Body of pancreas (tissue), 4 donors: ENCODE data around the gene CCDC70.

Experiments used
- POLR2A ChIP-seq, 3 donors: fragments of 450-650 bp; IDR thresholded peaks; one replicate each; pipeline ENCODE4 v1.6.1; 2016; ENCODE audit warnings: antibody characterized with exemption in 3 of 3, mild to moderate bottlenecking in 2 of 3
- TF ChIP-seq, protein P1 (sequence below), 7 experiments: fragments of 450-650 bp in 4 of 7; fragments of 200-600 bp in 3 of 7; sonication (generic) in 3 of 7; IDR thresholded peaks; one replicate each; pipeline ENCODE4 v1.5.1; 2016 to 2019; ENCODE audit warnings: antibody characterized with exemption in 7 of 7

DNA sequence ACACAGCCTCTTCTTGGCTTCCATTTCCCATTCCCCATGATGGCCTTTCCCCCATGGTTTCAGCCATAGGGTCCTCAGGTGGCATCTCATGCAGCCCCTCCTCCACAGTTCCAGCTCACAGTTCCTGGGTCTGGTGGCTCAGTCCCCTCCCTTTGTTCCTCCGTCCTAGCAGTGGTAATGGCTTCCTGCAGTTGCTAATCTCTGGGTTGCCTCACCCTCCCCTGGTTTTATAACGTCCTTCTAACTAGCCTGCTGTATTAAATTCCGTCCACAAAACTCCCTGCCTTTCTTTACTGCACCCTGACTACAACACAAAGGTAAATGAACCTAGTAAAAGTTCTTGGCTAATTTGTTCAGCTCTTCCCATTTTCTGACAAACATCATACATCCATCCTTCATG, 30.9 kb downstream of the CCDC70 start:
- TF ChIP-seq, protein P1, sequence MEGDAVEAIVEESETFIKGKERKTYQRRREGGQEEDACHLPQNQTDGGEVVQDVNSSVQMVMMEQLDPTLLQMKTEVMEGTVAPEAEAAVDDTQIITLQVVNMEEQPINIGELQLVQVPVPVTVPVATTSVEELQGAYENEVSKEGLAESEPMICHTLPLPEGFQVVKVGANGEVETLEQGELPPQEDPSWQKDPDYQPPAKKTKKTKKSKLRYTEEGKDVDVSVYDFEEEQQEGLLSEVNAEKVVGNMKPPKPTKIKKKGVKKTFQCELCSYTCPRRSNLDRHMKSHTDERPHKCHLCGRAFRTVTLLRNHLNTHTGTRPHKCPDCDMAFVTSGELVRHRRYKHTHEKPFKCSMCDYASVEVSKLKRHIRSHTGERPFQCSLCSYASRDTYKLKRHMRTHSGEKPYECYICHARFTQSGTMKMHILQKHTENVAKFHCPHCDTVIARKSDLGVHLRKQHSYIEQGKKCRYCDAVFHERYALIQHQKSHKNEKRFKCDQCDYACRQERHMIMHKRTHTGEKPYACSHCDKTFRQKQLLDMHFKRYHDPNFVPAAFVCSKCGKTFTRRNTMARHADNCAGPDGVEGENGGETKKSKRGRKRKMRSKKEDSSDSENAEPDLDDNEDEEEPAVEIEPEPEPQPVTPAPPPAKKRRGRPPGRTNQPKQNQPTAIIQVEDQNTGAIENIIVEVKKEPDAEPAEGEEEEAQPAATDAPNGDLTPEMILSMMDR (IDR thresholded peaks at IDR 0.05) = no peak
- TF ChIP-seq POLR2A (IDR thresholded peaks at IDR 0.05) = no peak
